Measurements from ENCODE around the gene MAN2B2.

DNA sequence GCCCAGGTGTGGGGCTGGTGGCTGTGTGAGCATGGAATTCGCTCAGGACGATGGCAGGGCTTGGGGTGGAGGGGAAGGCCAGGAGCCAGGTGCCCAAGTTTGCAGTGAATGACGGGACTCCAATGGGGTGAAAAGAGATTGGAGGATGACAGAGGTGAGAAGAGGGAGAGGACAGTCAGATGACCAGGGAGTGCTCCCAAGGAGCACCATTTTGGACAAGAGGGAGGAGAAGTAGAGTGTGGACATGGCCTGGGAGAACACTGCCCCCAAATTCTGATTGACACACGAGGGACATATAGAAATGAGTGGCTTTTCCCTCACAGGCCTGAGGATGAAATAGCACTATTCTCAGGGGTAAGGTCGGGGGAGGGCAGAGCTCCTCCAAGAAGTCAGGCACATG lies 72.2 kb downstream of the MAN2B2 start:
- TF ChIP-seq, protein P1, sequence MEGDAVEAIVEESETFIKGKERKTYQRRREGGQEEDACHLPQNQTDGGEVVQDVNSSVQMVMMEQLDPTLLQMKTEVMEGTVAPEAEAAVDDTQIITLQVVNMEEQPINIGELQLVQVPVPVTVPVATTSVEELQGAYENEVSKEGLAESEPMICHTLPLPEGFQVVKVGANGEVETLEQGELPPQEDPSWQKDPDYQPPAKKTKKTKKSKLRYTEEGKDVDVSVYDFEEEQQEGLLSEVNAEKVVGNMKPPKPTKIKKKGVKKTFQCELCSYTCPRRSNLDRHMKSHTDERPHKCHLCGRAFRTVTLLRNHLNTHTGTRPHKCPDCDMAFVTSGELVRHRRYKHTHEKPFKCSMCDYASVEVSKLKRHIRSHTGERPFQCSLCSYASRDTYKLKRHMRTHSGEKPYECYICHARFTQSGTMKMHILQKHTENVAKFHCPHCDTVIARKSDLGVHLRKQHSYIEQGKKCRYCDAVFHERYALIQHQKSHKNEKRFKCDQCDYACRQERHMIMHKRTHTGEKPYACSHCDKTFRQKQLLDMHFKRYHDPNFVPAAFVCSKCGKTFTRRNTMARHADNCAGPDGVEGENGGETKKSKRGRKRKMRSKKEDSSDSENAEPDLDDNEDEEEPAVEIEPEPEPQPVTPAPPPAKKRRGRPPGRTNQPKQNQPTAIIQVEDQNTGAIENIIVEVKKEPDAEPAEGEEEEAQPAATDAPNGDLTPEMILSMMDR (optimal IDR thresholded peaks at IDR 0.05 in 1 of 3, IDR thresholded peaks at IDR 0.05 in 1 of 3, conservative IDR thresholded peaks at IDR 0.05 in 1 of 3; ENCODE audit: extremely low read depth in 1 of 3, insufficient read depth in 2 of 3, low read length in 3 of 3), result no peak
- no peak for TF ChIP-seq EZH2 (IDR thresholded peaks at IDR 0.05; ENCODE audit: low read length)
